Effector memory CD4-positive, alpha-beta T cell (primary cell): ENCODE measurements around the gene TSHZ2.

Source experiments
- DNase-seq, 3 donors: peaks; one replicate each; pipeline ENCODE4 v3.0.0-alpha.2; 2020
- H3K27ac ChIP-seq: 2 replicates; pipeline ENCODE4 v1.7.0; 2013; ENCODE audit warnings: mild to moderate bottlenecking, low read length, moderate library complexity; ENCODE audit not compliant: insufficient read depth, poor library complexity, severe bottlenecking
- H3K27me3 ChIP-seq: replicated peaks from 2 replicates; pipeline ENCODE4 v1.7.0; 2013; ENCODE audit warnings: mild to moderate bottlenecking, low read length; ENCODE audit not compliant: insufficient read depth, control insufficient read depth, poor library complexity, severe bottlenecking
- H3K36me3 ChIP-seq: 2 replicates; pipeline ENCODE4 v1.7.0; 2013; ENCODE audit warnings: mild to moderate bottlenecking, low read length, moderate library complexity; ENCODE audit not compliant: control insufficient read depth, insufficient read depth
- H3K4me1 ChIP-seq: 2 replicates; pipeline ENCODE4 v1.7.0; 2013; ENCODE audit warnings: low read length, mild to moderate bottlenecking; ENCODE audit not compliant: control insufficient read depth, insufficient read depth, poor library complexity, severe bottlenecking
- H3K4me3 ChIP-seq: 2 replicates; pipeline ENCODE4 v1.7.0; 2013; ENCODE audit warnings: low read length, low read depth, mild to moderate bottlenecking; ENCODE audit not compliant: insufficient read depth, poor library complexity, severe bottlenecking
- H3K9me3 ChIP-seq: 2 replicates; pipeline ENCODE4 v1.7.0; 2013; ENCODE audit warnings: mild to moderate bottlenecking, low read length, moderate library complexity; ENCODE audit not compliant: control insufficient read depth

TSHZ2 gene

DNA sequence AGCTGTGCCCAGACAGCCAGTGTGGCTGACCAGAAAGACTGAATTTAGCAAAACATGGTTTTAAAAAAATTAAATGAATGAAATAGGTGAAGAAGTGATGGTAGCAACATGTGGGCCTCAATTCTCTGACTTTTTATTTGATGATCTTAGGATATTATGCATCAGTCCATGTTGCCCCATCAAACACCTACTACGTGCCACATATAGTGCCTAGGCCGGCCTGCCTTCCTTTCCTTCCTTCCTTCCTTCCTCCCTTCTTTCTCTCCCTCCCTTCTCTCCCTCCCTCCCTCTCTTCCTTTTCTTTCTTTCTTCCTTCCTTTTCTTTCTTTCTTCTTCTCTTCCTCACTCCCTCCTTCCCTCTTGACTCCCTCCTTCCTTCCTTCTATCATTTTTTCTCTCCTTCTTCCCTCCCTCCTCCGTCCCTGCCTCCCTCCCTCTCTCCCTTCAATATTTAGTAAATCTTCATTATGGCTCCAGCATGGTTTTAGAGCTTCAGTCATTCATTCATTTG, 209.8 kb downstream of the TSHZ2 start:
- no peak overlapping the region for H3K27ac ChIP-seq
- no peaks in the 10 kb centered on the region for H3K27me3 ChIP-seq
- no peaks in the 10 kb centered on the region for H3K4me1 ChIP-seq
- no peaks in the 10 kb centered on the region for H3K9me3 ChIP-seq
- no peak for DNase-seq
- H3K4me3 ChIP-seq = no peak overlapping the region
- no peaks in the 10 kb centered on the region for H3K36me3 ChIP-seq

- H3K9me3 ChIP-seq = no peaks in the 10 kb centered on the region
- no peaks in the 10 kb centered on the region for H3K36me3 ChIP-seq
- H3K27me3 ChIP-seq = no peaks in the 10 kb centered on the region
- H3K4me3 ChIP-seq = no peak overlapping the region
- no peak overlapping the region for H3K27ac ChIP-seq
- no peaks in the 10 kb centered on the region for H3K4me1 ChIP-seq
- no peak for DNase-seq
Measured at GRCh38 chr20:53183181-53183580, 211.0 kb downstream of the TSHZ2 start.

GRCh38 chr20:53186635-53187034, 214.5 kb downstream of the TSHZ2 start:
- Histone ChIP-seq H3K9me3 (no peaks in the 10 kb centered on the region), H3K4me1 (no peaks in the 10 kb centered on the region), H3K27ac (no peak overlapping the region), H3K36me3 (no peaks in the 10 kb centered on the region), H3K27me3 (no peaks in the 10 kb centered on the region), H3K4me3 (no peak overlapping the region)
- no peak for DNase-seq

DNA sequence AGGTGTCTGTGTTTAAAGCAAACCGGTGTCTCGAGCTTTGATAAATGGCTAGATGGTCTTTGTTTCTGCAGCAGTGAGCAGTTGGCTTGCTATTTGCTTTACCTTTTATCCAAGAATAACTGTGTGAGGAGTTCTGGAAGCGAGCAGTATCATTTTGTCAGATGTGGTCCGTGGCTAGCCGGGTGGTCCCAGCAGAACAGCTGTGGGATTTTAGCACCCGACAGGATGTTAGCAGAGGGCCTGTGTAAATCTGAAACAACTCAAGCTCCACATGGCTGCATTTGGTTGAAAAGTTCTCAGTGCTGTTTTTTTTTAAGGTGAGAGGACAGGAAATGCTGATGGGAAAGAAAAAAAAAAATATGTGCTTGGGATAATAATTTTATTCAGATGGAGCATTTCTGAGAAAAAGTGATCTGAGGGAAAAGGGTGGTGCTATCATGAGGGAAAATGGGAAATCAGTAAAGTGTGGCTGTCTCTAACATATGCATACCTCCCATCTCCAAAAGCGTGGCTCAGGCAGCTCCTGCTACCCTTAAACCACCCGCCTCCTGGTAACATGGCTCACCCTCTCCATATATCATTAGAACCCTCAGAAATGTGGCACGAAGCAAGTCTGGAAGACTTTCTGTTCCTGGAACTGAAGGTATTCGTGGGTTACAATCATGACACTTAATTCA, 215.4 kb downstream of the TSHZ2 start:
- DNase-seq = no peak
- Histone ChIP-seq H3K9me3 (no peaks in the 10 kb centered on the region), H3K27ac (no peak overlapping the region), H3K36me3 (no peaks in the 10 kb centered on the region), H3K27me3 (no peaks in the 10 kb centered on the region), H3K4me1 (no peaks in the 10 kb centered on the region), H3K4me3 (no peak overlapping the region)

GRCh38 chr20:53190225-53190624, 218.1 kb downstream of the TSHZ2 start:
- Histone ChIP-seq H3K36me3 (no peaks in the 10 kb centered on the region), H3K27ac (no peak overlapping the region), H3K4me1 (no peaks in the 10 kb centered on the region), H3K27me3 (no peaks in the 10 kb centered on the region), H3K4me3 (no peak overlapping the region), H3K9me3 (no peaks in the 10 kb centered on the region)
- no peak for DNase-seq

GRCh38 chr20:53191957-53192356, 219.8 kb downstream of the TSHZ2 start:
- Histone ChIP-seq H3K27me3 (no peaks in the 10 kb centered on the region), H3K27ac (no peak overlapping the region), H3K9me3 (no peaks in the 10 kb centered on the region), H3K36me3 (no peaks in the 10 kb centered on the region), H3K4me1 (no peaks in the 10 kb centered on the region), H3K4me3 (no peak overlapping the region)
- no peak for DNase-seq

DNA sequence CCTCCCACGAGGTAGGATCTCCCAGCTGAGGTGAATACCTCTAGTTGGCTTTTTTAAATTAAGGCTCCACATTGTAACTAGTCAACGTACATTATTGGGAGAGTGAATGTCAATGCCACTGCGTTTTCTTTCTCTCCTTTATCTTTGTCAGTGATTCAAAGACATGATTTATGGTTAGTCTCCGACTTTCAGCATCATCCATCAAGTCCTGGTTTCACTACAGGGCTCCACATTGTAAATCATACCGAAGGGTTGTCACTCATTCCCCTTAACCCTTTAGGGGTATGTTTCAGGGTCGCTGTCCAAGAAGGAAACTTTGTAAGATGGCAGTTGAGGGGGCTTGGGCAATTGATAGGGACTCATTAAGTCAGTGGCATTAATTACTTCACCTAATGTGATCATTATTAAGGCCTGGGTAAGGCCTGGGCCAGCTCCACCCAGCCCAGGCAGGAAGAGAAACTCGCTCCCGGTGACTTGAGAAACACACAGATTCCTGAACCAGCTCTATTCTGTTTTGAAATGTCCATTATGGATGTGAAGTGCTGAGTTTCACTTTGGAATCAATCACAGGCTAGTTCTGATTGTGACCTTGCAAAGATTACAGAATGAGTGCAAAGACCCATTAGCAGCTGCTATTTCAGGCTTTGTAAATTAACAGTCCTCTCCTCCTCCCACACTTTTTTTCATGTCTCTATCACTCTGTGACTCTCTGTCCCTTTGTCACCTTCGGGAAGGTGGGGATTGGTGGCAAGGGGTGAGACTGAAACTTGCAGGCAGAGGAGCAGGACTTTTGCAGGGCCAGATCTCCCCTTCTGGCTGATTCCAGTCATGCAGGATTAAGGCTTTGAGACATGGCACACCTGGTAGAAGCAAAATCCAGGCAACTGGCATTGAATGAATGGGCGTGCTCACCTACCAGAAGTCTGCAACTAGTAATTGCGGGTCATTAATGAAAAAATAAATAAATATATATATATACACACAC, 222.4 kb downstream of the TSHZ2 start:
- no peak overlapping the region for H3K27ac ChIP-seq
- no peaks in the 10 kb centered on the region for H3K36me3 ChIP-seq
- H3K4me3 ChIP-seq = no peak overlapping the region
- DNase-seq = no peak
- H3K9me3 ChIP-seq = no peaks in the 10 kb centered on the region
- no peaks in the 10 kb centered on the region for H3K27me3 ChIP-seq
- H3K4me1 ChIP-seq = no peaks in the 10 kb centered on the region

DNA sequence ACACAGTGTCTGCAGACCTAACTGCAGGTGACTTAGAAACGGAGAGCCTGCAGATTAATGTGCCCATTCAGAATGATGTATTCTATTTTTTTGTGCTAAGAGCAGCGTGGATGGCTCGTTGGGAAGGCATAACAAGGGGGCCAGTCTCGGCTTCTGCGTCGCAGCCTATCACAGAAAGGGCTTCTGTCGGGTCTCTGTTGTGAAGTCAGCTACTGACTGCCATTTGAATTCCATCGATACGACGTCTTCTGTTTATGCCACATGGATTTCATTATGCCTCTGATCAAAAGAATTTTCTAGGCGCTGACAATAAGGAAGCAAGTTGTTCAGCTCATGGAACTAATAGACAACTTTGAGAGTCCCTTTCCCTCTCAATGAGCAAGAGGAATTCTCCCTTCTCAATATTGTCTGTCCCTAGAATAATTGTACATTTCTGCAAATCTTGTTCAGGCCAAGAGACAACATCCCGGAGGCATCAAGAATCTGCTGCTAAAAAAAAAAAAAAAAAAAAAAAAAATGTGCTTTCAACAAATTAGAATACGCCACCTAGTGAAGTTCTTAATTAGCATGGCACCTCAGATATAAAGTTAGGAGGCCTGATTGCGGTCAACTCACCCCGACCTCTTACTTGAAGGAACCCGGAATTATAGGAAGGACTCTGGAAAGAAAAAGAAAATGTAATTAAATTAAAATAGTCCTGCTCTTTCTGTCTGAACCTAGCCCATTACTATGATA, 223.9 kb downstream of the TSHZ2 start:
- DNase-seq = no peak
- no peaks in the 10 kb centered on the region for H3K36me3 ChIP-seq
- no peaks in the 10 kb centered on the region for H3K27me3 ChIP-seq
- no peak overlapping the region for H3K27ac ChIP-seq
- no peaks in the 10 kb centered on the region for H3K4me1 ChIP-seq
- no peak overlapping the region for H3K4me3 ChIP-seq
- no peaks in the 10 kb centered on the region for H3K9me3 ChIP-seq

- DNase-seq = no peak
- Histone ChIP-seq H3K27ac (no peak overlapping the region), H3K36me3 (no peaks in the 10 kb centered on the region), H3K4me3 (no peak overlapping the region), H3K27me3 (no peaks in the 10 kb centered on the region), H3K9me3 (no peaks in the 10 kb centered on the region), H3K4me1 (no peaks in the 10 kb centered on the region)
Measured at GRCh38 chr20:53201588-53201987, 229.4 kb downstream of the TSHZ2 start.
